ENCODE results near the gene TPRG1L. TPM values are rescaled to one million over a fixed set of nuclear protein-coding genes. Genes with fewer than 3 reads are reported as not detected.

TPRG1L gene
- total RNA-seq, 1 donor from 2014 or later, result 14.5 TPM

DNA sequence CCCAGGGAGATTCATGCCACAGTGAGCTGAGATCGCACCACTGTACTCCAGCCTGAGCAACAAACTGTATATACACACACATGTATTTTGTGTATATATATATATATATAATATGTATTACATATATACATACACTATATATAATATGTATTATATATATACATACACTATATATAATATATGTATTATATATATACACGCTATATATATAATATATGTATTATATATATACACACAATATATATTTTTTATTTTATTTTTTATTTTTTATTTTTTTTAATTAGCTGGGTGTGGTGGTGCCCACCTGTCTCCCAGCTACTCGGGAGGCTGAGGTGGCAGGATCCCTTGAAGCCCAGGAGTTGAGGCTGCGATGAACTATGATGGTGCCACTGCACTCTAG lies 36.8 kb downstream of the TPRG1L start:
- no peaks in the 10 kb centered on the region for H3K36me3 Mint-ChIP-seq (ENCODE audit: low read depth)
- TF ChIP-seq CTCF (conservative IDR thresholded peaks at IDR 0.05), result no peak
- peaks cover 36% of the 10 kb centered on the region for H3K27me3 Mint-ChIP-seq (ENCODE audit: low read depth)
- no peak for DNase-seq (ENCODE audit: low read depth, low spot score)
- no peak overlapping the region for H3K27ac Mint-ChIP-seq (ENCODE audit: unreplicated experiment)
- H3K9me3 Mint-ChIP-seq, result no peaks in the 10 kb centered on the region
- no peak overlapping the region for H3K4me3 Mint-ChIP-seq
- H3K4me1 Mint-ChIP-seq, result peaks cover 18% of the 10 kb centered on the region

GRCh38 chr1:3662080-3662671 lies 37.4 kb downstream of the TPRG1L start:
- Mint-ChIP-seq H3K27me3 (ENCODE audit: low read depth) (peaks cover 31% of the 10 kb centered on the region), H3K27ac (ENCODE audit: unreplicated experiment) (no peak overlapping the region), H3K4me1 (peaks cover 21% of the 10 kb centered on the region), H3K36me3 (ENCODE audit: low read depth) (no peaks in the 10 kb centered on the region), H3K4me3 (no peak overlapping the region), H3K9me3 (no peaks in the 10 kb centered on the region)
- no peak for TF ChIP-seq CTCF (conservative IDR thresholded peaks at IDR 0.05)
- DNase-seq (ENCODE audit: low read depth, low spot score), result no peak

DNA sequence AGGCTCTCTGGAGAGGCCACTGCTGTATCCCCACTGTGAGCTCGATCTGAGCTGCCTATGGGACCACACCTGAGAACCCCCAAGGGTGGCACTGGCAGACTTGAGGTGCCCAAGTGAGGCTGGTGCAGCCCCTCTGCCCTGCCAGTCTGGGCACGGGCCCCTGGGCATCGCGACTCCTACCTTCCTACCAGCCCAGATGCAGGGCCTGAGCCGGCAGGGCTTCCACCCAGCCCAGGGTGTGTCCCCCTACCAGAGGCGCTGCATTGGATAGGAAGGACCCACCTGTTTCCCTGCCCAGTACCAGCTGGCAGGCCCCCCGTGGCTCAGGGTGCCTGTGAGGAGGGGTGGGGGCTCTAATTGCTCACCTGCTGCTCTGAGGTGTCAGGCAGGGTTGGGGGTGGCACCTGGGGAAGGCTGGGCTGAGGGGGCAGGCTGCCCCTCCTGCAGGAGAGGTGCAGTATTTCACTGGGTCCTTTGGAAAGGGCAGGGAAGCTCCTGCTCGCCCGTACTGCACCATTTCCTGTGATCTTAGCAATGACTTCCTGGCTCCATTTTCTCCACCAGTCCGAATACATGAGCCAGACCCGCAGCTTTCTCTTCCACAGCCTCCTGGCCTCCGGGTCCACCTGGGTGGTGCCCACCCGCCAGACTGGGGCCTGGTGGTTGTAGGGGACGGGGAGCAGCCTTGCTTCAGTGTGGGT lies 39.3 kb downstream of the TPRG1L start:
- TF ChIP-seq CTCF (conservative IDR thresholded peaks at IDR 0.05), result no peak
- no peaks in the 10 kb centered on the region for H3K9me3 Mint-ChIP-seq
- H3K27me3 Mint-ChIP-seq (ENCODE audit: low read depth), result peaks cover 16% of the 10 kb centered on the region
- H3K27ac Mint-ChIP-seq (ENCODE audit: unreplicated experiment), result no peak overlapping the region
- no peak overlapping the region for H3K4me3 Mint-ChIP-seq
- no peak for DNase-seq (ENCODE audit: low read depth, low spot score)
- peaks cover 21% of the 10 kb centered on the region for H3K4me1 Mint-ChIP-seq
- H3K36me3 Mint-ChIP-seq (ENCODE audit: low read depth), result no peaks in the 10 kb centered on the region

DNA sequence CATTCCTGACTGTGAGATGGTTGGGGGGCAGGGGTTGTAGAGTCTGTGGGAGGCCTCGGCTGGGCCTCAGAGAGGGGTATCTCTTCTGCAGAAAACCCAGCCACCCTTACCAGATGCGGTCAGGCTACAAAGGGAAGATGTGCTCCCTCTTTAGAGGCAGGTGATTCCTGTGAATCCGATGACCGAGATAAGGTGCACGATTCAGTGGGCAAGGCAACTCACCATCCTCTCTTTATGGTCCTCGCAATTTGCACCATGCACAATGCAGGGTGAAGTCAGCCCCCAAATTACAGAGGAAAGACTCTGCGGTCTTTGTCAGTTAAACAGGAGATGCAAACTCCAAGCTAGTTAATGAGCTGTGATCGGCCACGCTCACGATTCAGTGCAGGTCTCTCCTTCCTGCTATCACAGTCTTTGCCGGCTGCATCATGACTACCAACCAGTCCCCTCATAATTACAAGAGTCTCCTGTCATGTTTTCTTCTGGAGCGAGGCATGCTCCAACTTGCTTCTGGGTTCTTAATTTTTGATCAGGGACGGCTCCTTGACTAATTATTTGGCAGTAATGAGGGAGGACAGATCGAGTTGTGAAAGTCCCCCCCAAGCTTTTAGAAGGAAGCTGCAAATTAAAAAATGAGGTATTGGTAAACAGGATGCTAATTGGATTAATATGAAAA lies 40.0 kb downstream of the TPRG1L start:
- DNase-seq (ENCODE audit: low read depth, low spot score), result no peak

DNA sequence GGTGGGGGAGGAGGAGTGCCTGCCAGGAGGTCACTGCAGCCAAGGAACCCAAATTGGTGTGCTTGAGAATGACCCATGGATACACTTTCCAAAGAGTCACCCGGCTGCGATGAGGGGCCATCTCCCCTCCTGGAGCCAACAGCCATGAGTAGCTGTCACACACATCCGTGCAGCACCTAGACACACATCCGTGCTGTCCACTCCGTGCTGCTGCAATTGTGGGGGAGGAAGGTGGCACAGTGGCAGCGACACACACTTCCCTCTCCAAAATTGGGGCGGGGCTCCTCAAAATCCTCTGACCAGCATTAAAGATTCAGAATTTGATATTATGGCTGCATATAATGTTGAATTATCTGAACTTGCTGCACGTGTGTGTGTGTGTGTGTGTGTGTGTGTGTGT lies 43.3 kb downstream of the TPRG1L start:
- H3K4me1 Mint-ChIP-seq, result peaks cover 21% of the 10 kb centered on the region
- no peaks in the 10 kb centered on the region for H3K36me3 Mint-ChIP-seq (ENCODE audit: low read depth)
- TF ChIP-seq CTCF (conservative IDR thresholded peaks at IDR 0.05), result no peak
- no peaks in the 10 kb centered on the region for H3K9me3 Mint-ChIP-seq
- H3K27ac Mint-ChIP-seq (ENCODE audit: unreplicated experiment), result no peak overlapping the region
- H3K4me3 Mint-ChIP-seq, result no peak overlapping the region
- DNase-seq (ENCODE audit: low read depth, low spot score), result no peak
- peaks cover 25% of the 10 kb centered on the region for H3K27me3 Mint-ChIP-seq (ENCODE audit: low read depth)

More for the DNA sequence above, 40.0 kb downstream of the TPRG1L start:
- TF ChIP-seq CTCF (conservative IDR thresholded peaks at IDR 0.05), result no peak
- no peak overlapping the region for H3K27ac Mint-ChIP-seq (ENCODE audit: unreplicated experiment)
- H3K4me3 Mint-ChIP-seq, result no peak overlapping the region
- no peaks in the 10 kb centered on the region for H3K9me3 Mint-ChIP-seq
- H3K27me3 Mint-ChIP-seq (ENCODE audit: low read depth), result peaks cover 16% of the 10 kb centered on the region
- H3K4me1 Mint-ChIP-seq, result peaks cover 21% of the 10 kb centered on the region
- H3K36me3 Mint-ChIP-seq (ENCODE audit: low read depth), result no peaks in the 10 kb centered on the region
